ENCODE results near the gene RPL41. TPM values are rescaled to one million over a fixed set of nuclear protein-coding genes. Genes with fewer than 3 reads are reported as not detected.

RPL41 gene
- polyA plus RNA-seq, 1 of the 3 experiments (the other 2 are of a cell fraction): 12,464 TPM

DNA sequence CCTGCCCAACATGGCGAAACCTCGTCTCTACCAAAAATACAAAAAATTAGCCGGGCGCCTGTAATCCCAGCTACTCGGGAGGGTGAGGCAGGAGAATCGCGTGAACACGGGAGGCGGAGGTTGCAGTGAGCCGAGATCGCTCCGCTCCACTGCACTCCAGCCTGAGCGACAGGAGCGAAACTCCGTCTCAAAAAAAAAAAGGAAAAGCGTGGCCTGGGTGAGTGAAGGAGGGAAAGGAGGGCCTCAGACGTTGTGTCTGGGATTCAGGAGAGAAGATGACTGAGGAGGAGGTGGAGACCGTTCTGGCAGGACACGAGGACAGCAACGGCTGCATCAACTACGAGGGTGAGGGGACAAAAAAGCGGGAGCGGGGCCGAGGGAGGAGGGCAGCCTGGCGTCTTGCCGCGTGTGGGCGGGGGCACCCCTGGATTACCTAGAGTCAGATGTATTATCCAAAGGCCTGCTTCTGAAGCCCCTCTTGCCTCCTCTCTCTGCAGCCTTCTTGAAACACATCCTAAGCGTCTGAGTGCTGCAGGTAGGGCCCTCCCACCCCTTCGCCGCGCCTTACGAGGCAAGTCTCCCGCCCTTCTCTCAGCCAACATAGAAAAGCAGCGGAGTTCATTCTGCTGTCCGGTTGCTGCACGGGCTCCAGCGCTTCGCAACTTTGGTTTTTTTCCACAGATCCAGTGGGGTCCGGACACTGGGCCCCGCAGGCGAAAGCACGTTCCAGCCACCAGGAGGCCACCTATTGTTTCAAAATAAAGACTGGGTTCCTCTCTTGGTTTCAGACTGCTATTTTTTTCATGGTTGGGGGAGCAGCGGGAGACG is 41.0 kb downstream of the RPL41 start (continued):
- TF ChIP-seq REST (IDR thresholded peaks at IDR 0.05; ENCODE audit: low read depth, low read length) (no peak), NFIC (IDR thresholded peaks at IDR 0.05; ENCODE audit: borderline replicate concordance) (0 out of 2 replicates have a peak, but pooled peaks have one; percentile 17), SMC3 (IDR thresholded peaks at IDR 0.05; ENCODE audit: low read depth, low read length) (peak; percentile 21; the same call in 1 of the 2 replicates), SIN3A (IDR thresholded peaks at IDR 0.05; ENCODE audit: borderline replicate concordance, low read depth, low read length) (peak; percentile 49; the same call in 1 of the 2 replicates), RCOR1 (IDR thresholded peaks at IDR 0.05; ENCODE audit: low read length) (no peak), RFX5 (IDR thresholded peaks at IDR 0.05; ENCODE audit: low read length) (no peak), IRF3 (IDR thresholded peaks at IDR 0.05; ENCODE audit: low read depth, low read length) (no peak), CHD2 (IDR thresholded peaks at IDR 0.05; ENCODE audit: low read length, partially characterized antibody) (no peak), TCF12 (IDR thresholded peaks at IDR 0.05) (no peak), RXRA (IDR thresholded peaks at IDR 0.05; ENCODE audit: borderline replicate concordance, low read depth) (no peak)
- TF ChIP-seq, protein P1, sequence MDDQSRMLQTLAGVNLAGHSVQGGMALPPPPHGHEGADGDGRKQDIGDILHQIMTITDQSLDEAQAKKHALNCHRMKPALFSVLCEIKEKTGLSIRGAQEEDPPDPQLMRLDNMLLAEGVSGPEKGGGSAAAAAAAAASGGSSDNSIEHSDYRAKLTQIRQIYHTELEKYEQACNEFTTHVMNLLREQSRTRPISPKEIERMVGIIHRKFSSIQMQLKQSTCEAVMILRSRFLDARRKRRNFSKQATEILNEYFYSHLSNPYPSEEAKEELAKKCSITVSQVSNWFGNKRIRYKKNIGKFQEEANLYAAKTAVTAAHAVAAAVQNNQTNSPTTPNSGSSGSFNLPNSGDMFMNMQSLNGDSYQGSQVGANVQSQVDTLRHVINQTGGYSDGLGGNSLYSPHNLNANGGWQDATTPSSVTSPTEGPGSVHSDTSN (IDR thresholded peaks at IDR 0.05): no peak; the same call in 1 of the 2 replicates
